Measurements from ENCODE around the gene PHF20. TPM values are rescaled to one million over a fixed set of nuclear protein-coding genes. Genes with fewer than 3 reads are reported as not detected.

PHF20 gene
- total RNA-seq, 4 donors from 2014 or later = 28.0 to 51.7 (median 35.2) TPM

DNA sequence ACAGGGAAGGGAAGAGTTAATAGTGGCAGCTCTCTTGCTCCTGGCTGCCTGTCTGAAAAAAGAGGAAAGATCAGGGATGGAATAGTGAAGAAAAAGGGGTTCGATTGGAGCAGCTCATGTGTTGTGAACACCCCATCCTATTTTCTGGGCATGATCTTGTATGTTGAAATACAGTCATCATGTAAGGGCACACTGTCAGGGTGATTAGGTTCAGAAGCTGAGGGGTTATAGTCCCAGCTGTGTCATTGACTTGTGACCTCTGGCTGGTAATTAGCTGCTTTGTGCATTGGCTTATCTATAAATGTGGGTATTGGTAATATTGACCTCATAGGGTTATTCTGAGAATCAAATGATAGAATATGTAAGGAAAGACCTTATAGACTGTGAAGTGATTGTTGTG, 30.1 kb downstream of the PHF20 start:
- Histone ChIP-seq H3K27me3 (no peaks in the 10 kb centered on the region), H3K9me3 (no peaks in the 10 kb centered on the region), H3K4me1 (no peaks in the 10 kb centered on the region), H3K27ac (no peak overlapping the region), H3K4me3 (replicated peaks in 1 of 3) (no peak overlapping the region), H3K36me3 (peaks cover 0 to 3% of the 10 kb centered on the region in 2 donors)
- DNase-seq = no peak
- TF ChIP-seq, protein P1, sequence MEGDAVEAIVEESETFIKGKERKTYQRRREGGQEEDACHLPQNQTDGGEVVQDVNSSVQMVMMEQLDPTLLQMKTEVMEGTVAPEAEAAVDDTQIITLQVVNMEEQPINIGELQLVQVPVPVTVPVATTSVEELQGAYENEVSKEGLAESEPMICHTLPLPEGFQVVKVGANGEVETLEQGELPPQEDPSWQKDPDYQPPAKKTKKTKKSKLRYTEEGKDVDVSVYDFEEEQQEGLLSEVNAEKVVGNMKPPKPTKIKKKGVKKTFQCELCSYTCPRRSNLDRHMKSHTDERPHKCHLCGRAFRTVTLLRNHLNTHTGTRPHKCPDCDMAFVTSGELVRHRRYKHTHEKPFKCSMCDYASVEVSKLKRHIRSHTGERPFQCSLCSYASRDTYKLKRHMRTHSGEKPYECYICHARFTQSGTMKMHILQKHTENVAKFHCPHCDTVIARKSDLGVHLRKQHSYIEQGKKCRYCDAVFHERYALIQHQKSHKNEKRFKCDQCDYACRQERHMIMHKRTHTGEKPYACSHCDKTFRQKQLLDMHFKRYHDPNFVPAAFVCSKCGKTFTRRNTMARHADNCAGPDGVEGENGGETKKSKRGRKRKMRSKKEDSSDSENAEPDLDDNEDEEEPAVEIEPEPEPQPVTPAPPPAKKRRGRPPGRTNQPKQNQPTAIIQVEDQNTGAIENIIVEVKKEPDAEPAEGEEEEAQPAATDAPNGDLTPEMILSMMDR (IDR thresholded peaks at IDR 0.05) = no peak
- no peak for TF ChIP-seq POLR2A (IDR thresholded peaks at IDR 0.05)
- WGBS, 2 donors = 71 to 86% methylated on average over 1 of the region's 1 CpG
- intact Hi-C loops (cut with DNase I) = no loop called here

DNA sequence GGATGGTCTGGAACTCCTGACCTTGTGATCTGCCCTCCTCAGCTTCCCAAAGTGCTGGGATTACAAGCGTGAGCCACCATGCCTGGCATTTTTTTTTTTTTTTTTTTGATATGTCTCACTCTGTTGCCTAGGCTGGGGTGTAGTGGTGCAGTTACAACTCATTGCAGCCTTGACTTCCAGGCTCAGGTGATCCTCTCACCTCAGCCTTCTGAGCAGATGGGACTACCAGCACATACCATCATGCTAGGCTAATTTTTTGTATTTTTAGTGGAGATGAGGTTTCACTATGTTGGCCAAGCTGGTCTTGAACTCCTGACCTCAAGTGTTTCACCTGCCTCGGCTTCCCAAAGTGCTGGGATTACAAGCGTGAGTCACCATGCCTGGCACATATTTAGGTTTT, 34.3 kb downstream of the PHF20 start:
- no peak overlapping the region for H3K4me3 ChIP-seq (replicated peaks in 1 of 3)
- H3K36me3 ChIP-seq = peaks cover 0 to 3% of the 10 kb centered on the region in 2 donors
- TF ChIP-seq, protein P1 (IDR thresholded peaks at IDR 0.05) = no peak
- no peak for TF ChIP-seq POLR2A (IDR thresholded peaks at IDR 0.05)
- no peaks in the 10 kb centered on the region for H3K9me3 ChIP-seq
- WGBS, 2 donors = 99 to 100% methylated on average over 3 of the region's 3 CpGs
- intact Hi-C loops (cut with DNase I) = no loop called here
- no peak overlapping the region for H3K27ac ChIP-seq
- H3K4me1 ChIP-seq = peaks cover 4 to 6% of the 10 kb centered on the region in 2 donors
- no peaks in the 10 kb centered on the region for H3K27me3 ChIP-seq
- no peak for DNase-seq

GRCh38 chr20:35807877-35808276, 36.1 kb downstream of the PHF20 start:
- Histone ChIP-seq H3K27me3 (no peaks in the 10 kb centered on the region), H3K4me3 (replicated peaks in 1 of 3) (no peak overlapping the region), H3K9me3 (no peaks in the 10 kb centered on the region), H3K27ac (no peak overlapping the region), H3K36me3 (peaks cover 0 to 3% of the 10 kb centered on the region in 2 donors), H3K4me1 (peaks cover 4 to 6% of the 10 kb centered on the region in 2 donors)
- TF ChIP-seq POLR2A (IDR thresholded peaks at IDR 0.05) = no peak
- TF ChIP-seq, protein P1 (IDR thresholded peaks at IDR 0.05) = no peak
- 89 to 97% methylated on average over 2 of the region's 2 CpGs for WGBS, 2 donors
- no peak for DNase-seq
- intact Hi-C loops (cut with DNase I) = no loop called here

GRCh38 chr20:35820715-35821114, 48.9 kb downstream of the PHF20 start:
- intact Hi-C loops (cut with DNase I) = no loop called here
- Histone ChIP-seq H3K27me3 (no peaks in the 10 kb centered on the region), H3K4me1 (peaks cover 11 to 28% of the 10 kb centered on the region in 2 donors), H3K27ac (no peak overlapping the region), H3K36me3 (no peaks in the 10 kb centered on the region), H3K4me3 (replicated peaks in 1 of 3) (no peak overlapping the region), H3K9me3 (no peaks in the 10 kb centered on the region)
- no peak for TF ChIP-seq POLR2A (IDR thresholded peaks at IDR 0.05)
- TF ChIP-seq, protein P1 (IDR thresholded peaks at IDR 0.05) = no peak
- no peak for DNase-seq
- 82 to 92% methylated on average over 2 of the region's 2 CpGs for WGBS, 2 donors

DNA sequence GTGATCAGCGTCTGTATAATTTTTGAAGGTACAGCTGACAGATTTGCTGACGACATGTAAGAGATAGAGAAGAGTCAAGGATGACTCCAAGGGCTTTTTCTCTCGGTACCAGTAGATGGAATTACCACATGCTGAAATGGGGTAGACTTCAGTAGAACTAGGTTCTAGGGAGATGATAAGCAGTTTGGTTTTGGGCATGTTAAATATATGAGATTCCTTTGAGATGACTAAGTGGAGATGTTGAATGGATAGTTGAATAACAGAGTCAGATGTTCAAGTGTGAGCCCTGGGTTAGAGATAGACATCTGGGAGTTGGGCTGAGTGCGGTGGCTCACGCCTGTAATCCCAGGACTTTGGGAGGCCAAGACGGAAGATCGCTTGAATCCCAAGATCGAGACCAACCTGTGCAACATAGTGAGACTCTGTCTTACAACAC, 50.0 kb downstream of the PHF20 start:
- Histone ChIP-seq H3K4me3 (replicated peaks in 1 of 3) (no peak overlapping the region), H3K9me3 (no peaks in the 10 kb centered on the region), H3K36me3 (no peaks in the 10 kb centered on the region), H3K27me3 (no peaks in the 10 kb centered on the region), H3K27ac (no peak overlapping the region), H3K4me1 (peaks cover 11 to 28% of the 10 kb centered on the region in 2 donors)
- no peak for DNase-seq
- no peak for TF ChIP-seq POLR2A (IDR thresholded peaks at IDR 0.05)
- TF ChIP-seq, protein P1 (IDR thresholded peaks at IDR 0.05) = no peak
- WGBS, 2 donors = 96 to 98% methylated on average over 8 of the region's 8 CpGs
- intact Hi-C loops (cut with DNase I) = no loop called here
